ENCODE results near the gene HOXA6.

The HOXA6 gene

DNA sequence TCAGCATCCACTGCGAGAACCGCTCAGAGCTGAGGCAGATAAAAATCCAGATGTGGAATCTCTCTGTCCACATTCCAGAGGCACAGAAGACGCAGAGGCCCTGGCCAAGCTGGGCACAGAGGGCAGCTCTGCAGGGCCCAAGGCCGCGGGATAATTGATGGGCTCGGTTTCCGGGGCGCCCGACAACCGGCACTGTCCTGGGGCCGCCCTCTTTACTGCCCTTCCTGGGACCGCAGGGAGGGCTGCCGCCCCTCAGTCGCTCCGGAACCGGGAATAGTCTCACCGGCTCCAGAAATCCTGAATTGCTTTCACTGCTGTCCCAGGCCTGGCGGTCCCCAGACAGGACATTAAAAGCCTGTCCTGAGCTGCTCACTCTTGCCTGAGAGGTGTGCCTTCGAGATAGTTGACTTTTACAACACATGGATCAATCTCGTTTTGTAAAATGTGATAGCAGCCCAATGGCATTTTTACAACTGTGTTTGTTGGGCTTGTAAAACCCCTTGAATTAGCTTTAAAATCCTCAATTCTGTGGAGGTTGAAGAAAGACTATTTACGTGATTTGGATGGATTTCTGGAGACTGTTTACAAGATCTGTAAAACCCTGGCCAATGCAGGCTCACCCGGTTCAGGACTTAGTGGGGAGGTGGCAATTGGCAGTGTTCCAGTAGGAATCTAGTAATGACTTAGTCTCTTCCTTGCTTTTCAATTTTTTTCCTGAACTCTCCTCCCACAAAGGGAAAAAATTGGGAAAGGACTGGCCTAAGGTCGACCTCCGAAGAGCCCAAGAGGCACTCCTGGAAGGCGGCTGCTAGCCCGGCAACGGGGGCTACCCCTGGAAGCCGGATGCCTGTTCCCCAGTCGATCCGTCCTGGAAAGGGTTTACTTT is 1.4 kb upstream of the HOXA6 start:
- no peak for DNase-seq

DNA sequence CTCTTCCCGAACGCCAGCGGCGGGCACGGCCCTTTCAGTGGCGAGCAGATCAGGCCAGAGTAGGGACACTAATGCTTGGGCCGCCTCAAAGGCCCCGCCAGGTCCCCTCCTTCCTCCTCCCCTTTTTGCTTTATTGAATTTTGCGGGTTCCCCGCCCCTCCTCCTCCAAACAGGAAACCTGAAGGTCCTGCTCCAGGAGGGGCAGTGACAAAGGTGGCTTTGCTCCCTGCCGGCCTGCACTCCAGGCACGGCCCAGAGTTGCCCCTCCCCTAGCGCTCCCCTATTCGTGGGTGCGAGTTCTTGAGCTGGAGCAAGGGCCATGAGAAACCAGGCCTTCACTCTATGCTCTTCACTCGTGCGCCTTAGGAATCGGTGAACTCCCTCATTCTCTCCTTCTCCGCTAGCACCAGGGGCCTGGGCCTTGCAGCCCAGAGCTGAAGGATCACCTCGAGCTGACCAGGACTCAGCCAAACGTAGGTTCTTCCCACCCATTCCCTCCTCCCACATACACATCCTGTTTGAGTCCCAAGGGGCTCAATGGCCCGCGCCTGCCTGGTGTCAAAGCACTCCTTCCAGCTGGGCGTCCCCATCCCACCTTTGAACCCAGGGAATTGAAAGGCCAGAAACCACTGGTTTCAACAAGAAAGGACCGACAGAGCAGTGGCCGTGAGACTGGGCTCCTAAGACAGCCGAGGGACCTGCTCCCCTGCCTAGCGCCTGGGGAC is 619 bp upstream of the HOXA6 start:
- no peak for DNase-seq

GRCh38 chr7:27146491-27147198 is 929 bp downstream of the HOXA6 start:
- no peak for DNase-seq

GRCh38 chr7:27145914-27146412 is 1.6 kb downstream of the HOXA6 start:
- no peak for DNase-seq

DNA sequence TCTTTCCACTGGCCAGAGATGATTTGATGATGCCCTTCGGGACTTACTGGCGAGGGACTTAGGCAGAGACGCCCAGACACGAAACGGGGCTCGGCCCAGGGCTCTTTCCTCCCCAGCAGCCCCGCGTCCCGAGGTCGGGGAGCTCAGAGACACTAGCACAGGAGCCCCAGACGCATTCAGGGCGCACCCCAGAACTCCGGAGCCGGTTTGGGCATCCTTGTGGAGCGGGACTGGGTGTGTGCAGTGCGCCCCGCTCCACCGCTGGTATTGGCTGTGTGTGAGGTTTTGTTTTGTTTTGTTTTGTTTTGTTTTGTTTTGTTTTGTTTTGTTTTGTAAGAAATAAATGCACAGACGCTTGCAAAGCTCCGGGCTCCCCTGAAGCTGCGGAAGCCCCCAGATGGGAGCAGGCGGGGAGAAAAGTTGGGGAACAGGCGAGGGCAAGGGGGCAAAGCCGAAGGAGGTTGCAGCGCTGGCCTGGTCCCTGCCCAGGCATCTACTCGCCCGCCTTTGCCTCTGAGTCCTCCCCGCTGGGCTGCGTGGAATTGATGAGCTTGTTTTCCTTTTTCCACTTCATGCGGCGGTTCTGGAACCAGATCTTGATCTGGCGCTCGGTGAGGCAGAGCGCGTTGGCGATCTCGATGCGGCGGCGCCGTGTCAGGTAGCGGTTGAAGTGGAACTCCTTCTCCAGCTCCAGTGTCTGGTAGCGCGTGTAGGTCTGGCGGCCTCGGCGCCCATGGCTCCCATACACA is 2.2 kb downstream of the HOXA6 start:
- DNase-seq = no peak

DNA sequence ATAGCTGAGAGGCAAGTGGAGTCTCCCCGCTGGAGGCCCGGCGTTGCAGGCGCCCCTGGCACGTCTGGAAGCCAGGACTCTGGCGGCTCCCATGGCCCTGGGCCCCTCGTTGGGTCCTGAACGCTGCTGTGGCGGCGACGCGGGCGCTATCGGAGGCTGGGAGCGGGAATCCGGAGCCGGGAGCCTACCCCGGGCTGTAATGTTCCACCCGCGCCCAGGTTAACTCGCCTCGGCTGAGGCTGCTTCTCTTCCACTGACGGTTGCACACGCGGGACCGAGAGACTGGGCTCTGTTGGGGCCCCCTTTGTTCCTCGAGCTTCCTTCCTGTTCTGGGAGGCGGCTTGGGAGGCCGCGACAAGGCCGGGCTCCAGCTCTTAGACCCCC is 2.8 kb downstream of the HOXA6 start:
- no peak for DNase-seq

DNA sequence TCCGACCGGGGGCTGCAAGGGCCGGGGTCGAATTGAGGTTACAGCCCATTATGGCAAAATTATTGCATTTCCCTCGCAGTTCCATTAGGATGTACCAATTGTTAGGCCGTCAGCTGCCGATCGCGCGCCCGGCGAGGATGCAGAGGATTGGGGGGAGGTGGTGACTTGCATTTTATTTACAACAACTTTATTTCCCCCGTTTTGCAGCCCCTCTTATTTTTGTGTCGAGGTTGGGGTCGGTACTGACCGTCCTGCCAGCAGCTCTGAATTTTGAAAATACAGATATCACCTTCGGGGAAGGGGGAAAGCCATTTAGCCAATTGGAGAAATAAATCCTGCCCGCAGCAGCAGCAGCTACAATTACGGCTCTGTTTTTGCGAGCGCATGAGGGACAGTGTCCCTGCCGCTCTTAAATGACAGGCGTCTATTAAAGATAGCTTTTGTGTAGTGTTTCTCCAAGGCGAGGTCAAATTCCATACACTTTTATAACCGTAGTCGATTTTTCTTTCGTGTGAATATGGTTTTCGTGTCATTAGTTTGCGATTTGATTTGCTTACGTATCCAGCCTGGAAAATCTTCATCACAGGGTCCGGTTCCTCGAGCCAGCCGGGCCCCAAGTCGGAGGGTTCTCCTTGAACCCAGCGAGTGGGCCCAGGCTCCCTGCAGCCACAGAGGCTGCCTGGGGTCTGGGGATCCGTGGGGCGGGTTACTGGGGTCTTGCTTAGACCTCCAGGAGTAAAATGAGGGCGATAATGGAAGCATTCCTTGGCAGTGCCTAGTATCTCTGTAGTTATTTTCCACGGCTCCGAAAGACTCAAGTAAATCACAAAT is 3.4 kb downstream of the HOXA6 start:
- DNase-seq = no peak

DNA sequence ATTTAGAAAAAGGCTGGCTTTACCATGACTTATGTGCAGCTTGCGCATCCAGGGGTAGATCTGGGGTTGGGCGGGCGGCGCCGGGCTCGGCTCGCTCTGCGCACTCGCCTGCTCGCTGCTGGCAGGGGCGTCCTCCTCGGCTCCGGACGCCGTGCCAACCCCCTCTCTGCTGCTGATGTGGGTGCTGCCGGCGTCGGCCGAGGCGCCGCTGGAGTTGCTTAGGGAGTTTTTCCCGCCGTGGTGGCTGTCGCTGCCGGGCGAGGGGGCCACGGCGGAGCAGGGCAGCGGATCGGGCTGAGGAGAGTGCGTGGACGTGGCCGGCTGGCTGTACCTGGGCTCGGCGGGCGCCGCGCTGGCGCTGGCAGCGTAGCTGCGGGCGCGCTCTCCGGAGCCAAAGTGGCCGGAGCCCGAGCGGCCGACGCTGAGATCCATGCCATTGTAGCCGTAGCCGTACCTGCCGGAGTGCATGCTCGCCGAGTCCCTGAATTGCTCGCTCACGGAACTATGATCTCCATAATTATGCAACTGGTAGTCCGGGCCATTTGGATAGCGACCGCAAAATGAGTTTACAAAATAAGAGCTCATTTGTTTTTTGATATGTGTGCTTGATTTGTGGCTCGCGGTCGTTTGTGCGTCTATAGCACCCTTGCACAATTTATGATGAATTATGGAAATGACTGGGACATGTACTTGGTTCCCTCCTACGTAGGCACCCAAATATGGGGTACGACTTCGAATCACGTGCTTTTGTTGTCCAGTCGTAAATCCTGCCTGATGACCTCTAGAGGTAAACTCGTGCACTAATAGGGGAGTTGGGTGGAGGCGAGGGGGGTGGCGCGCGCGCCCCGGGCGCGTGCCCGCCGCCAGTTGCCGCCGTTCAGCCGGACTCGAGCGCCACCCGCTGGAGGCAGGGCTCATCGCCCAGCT is 4.3 kb downstream of the HOXA6 start, which contains the start of gene HOXA5:
TSS of gene HOXA5 (minus strand) at position 659 of the 927 bp plus-strand sequence. CDS start at position 585, 74 bp downstream.
- no peak for DNase-seq

DNA sequence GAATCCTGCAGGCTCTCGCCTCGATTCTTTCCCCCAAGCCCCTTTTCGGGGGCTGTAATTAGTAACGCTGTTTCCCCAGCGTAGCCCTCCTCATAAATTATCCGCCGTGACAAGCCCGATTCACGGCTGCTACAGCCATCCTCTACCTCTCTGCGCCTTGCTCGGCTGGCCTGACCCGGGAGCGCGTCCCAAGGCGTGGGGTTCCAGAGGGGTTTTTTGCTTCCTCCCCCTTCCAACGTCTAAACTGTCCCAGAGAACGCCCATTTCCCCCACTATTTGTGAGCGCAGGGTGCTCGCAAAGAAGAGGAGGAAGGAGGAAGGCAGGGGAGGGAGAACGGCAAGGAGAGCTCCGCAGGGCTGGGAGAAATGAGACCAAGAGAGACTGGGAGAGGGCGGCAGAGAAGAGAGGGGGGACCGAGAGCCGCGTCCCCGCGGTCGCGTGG is 5.0 kb downstream of the HOXA6 start:
- no peak for DNase-seq

- no peak for DNase-seq
These were observed 5.5 kb downstream of the HOXA6 start for GRCh38 chr7:27141923-27142579.

DNA sequence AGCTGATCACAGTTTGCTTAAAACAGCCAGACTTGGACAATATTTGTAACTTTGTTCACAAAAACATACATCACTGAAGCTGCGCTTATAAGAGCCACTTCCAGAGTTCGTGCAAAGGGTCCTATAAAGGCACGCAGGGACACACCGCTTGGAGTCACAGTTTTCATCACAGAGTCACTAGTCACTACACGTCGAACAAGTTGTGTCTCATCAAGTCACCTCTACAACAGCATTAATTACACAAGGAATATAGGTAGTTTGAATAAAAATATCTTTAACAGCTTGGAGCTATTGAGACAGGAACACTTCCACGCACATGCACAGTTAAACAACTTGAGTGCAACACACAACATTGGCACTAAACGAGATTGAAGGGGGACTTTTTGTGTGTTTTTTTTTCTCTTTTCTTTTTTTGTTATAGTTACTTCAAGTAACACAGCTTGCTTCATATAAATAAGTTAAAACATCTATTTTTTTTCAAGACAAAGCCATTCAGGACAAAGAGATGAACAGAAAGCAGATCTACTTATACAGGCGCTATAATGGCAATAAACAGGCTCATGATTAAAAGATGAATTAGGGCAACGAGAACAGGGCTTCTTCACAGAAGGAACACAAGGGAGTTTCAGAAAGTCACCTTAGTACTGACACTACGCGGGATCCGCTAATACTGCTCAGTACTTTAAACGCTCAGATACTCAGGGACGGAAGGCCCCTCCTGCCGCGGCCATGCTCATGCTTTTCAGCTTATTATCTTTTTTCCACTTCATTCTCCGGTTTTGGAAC is 6.2 kb downstream of the HOXA6 start:
- no peak for DNase-seq

- DNase-seq = no peak
These were observed 7.3 kb downstream of the HOXA6 start for GRCh38 chr7:27140126-27140857.

DNA sequence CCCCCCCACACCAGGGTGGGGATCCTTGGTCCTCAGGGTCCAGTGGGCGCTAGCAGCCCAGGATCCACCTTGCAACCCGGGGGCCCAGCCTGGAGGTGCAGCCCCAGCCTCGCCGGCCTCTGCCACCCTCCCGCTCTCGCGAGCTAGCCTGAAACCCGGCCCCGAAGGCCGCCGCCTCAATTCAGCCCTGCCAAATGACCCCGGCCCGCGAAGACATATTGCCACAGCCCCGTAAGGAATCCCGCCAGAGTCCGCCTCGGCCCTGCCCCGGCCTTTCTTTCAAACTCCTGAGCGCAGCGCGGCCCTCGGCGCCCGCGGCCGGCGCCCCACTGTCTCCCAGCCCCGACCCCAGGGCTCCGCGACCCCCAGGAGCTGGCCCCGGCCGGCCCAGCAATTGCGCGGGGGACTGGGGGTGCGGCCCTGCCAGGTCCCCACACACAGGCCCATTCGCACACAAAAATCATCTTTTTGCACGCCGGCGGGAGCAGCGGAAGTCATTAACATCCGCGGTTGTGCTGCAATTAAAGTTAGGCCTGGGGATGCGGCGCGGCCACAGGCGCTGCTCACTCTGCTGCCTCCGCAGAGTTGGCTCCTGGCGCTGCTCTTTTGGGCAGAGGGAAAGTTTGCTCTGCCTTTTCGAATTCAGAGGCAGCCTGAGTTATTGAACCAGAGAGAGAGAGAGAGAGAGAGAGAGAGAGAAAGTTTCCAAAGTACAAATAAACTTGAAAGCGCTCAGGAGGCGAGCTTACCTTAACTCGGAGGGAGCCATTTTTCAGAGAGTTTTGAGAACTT is 8.0 kb downstream of the HOXA6 start:
- no peak for DNase-seq

- no peak for DNase-seq
These were observed 8.6 kb downstream of the HOXA6 start for GRCh38 chr7:27138985-27139333.

DNA sequence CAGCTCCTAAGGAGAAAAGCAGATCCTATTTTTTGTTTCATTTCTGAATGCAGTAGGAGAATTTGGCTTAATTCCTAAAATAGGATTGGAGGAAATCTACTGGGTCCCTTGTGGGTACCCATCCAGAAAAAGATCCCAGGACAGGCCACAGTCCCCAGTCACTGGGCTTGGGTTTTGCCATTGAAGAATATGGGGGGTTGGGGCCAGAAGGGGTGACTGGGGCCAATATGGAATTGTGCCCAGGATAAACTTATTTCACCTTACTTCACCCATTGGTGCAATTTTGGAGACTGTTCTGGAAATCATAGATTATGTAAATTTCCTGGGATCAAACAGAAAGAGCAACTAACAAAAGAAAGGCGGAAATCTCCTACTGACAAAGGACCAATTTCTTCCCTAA is 9.1 kb downstream of the HOXA6 start:
- DNase-seq = no peak

GRCh38 chr7:27137640-27138315 is 9.8 kb downstream of the HOXA6 start:
- no peak for DNase-seq

DNA sequence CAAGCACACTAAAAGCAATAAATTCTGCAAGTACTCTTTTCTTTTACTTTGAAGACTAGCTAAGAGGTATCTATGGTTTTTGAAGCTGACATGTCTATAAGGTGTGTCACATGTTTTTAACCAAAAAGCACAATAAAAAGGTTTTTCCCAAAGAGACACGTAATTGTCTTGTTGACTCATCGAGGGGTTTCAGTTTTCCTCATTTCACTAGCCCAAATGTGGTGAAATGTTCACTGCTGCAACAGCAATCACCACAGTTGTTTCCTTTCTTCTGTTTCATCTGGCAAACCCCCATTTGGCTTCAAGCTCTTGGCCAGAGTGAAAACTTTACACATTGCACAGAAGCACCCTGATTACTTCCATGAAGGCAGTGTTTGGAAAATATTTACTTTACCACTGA is 13.2 kb downstream of the HOXA6 start:
- no peak for DNase-seq
